ENCODE data around the gene NDUFA5. TPM values are rescaled to one million over a fixed set of nuclear protein-coding genes. Genes with fewer than 3 reads are reported as not detected.

The NDUFA5 gene
- total RNA-seq, 1 donor, result 47.8 TPM

- no peak overlapping the region for H3K4me3 ChIP-seq (ENCODE audit: low read depth, low read length)
- TF ChIP-seq CTCF (IDR thresholded peaks at IDR 0.05; ENCODE audit: insufficient read depth, low read length), result no peak
- no peak for DNase-seq (ENCODE audit: low read depth)
These were observed 16.4 kb upstream of the NDUFA5 start for GRCh38 chr7:123573896-123574467.

GRCh38 chr7:123573341-123573740 lies 15.7 kb upstream of the NDUFA5 start:
- DNase-seq (ENCODE audit: low read depth), result no peak
- no peak overlapping the region for H3K4me3 ChIP-seq (ENCODE audit: low read depth, low read length)
- no peak for TF ChIP-seq CTCF (IDR thresholded peaks at IDR 0.05; ENCODE audit: insufficient read depth, low read length)

- DNase-seq (ENCODE audit: low read depth), result no peak
- no peak overlapping the region for H3K4me3 ChIP-seq (ENCODE audit: low read depth, low read length)
- TF ChIP-seq CTCF (IDR thresholded peaks at IDR 0.05; ENCODE audit: insufficient read depth, low read length), result no peak
These were observed 14.1 kb upstream of the NDUFA5 start for GRCh38 chr7:123571684-123572083.

- no peak for TF ChIP-seq CTCF (IDR thresholded peaks at IDR 0.05; ENCODE audit: insufficient read depth, low read length)
- no peak for DNase-seq (ENCODE audit: low read depth)
- H3K4me3 ChIP-seq (ENCODE audit: low read depth, low read length), result no peak overlapping the region
These were observed 13.6 kb upstream of the NDUFA5 start for GRCh38 chr7:123571187-123571586.

GRCh38 chr7:123570390-123571182 lies 13.0 kb upstream of the NDUFA5 start:
- DNase-seq (ENCODE audit: low read depth), result no peak
- no peak overlapping the region for H3K4me3 ChIP-seq (ENCODE audit: low read depth, low read length)
- no peak for TF ChIP-seq CTCF (IDR thresholded peaks at IDR 0.05; ENCODE audit: insufficient read depth, low read length)

GRCh38 chr7:123569352-123570010 lies 11.9 kb upstream of the NDUFA5 start:
- no peak for TF ChIP-seq CTCF (IDR thresholded peaks at IDR 0.05; ENCODE audit: insufficient read depth, low read length)
- no peak for DNase-seq (ENCODE audit: low read depth)

More at GRCh38 chr7:123569352-123570010, 11.9 kb upstream of the NDUFA5 start:
- no peak overlapping the region for H3K4me3 ChIP-seq (ENCODE audit: low read depth, low read length)

Measured in fibroblast of the aortic adventitia (primary cell).